Endothelial cell of umbilical vein (primary cell): ENCODE data around the gene ERBB4.

Experiments used
- EZH2 ChIP-seq: IDR thresholded peaks from 2 replicates; pipeline ENCODE4 v1.6.1; 2012; ENCODE audit warnings: borderline replicate concordance, low read depth, mild to moderate bottlenecking, moderate library complexity, low read length, inconsistent platforms; ENCODE audit not compliant: severe bottlenecking
- JUN ChIP-seq: IDR thresholded peaks from 2 replicates; pipeline ENCODE4 v1.6.1; 2011; ENCODE audit warnings: borderline replicate concordance, low read depth; ENCODE audit not compliant: insufficient read length, insufficient read depth
- TF ChIP-seq, protein P1 (sequence below), 2 donors: IDR thresholded peaks; 1 replicate in 1 of 2; 2 replicates in 1 of 2; pipeline ENCODE4 v1.5.1; 2011; ENCODE audit warnings: low read length in 2 of 2, mild to moderate bottlenecking in 2 of 2, moderate library complexity in 2 of 2, control low read depth in 1 of 2, inconsistent platforms in 1 of 2, low read depth in 1 of 2; ENCODE audit not compliant: insufficient read depth in 1 of 2; ENCODE audit errors: extremely low read depth in 1 of 2

DNA sequence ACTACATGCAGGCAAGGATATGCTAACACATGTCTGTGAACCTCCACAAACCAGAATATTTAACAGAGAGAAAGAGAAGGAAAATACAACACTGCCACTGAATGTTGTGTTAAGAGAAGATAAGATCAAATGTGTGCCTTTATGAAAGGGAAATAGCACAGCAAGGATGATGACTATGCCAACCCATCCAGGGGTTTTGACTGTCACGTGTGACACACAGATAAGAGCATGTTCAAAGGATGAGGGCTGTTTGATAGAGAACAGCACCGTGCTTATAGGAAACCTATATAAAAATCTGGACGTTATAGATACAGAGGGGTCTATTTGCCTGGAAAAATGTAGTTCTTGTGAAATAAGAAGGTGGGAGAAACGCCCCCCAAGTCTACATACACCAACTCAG is 1070.4 kb downstream of the ERBB4 start:
- TF ChIP-seq JUN (no peak), EZH2 (no peak)
- TF ChIP-seq, protein P1, sequence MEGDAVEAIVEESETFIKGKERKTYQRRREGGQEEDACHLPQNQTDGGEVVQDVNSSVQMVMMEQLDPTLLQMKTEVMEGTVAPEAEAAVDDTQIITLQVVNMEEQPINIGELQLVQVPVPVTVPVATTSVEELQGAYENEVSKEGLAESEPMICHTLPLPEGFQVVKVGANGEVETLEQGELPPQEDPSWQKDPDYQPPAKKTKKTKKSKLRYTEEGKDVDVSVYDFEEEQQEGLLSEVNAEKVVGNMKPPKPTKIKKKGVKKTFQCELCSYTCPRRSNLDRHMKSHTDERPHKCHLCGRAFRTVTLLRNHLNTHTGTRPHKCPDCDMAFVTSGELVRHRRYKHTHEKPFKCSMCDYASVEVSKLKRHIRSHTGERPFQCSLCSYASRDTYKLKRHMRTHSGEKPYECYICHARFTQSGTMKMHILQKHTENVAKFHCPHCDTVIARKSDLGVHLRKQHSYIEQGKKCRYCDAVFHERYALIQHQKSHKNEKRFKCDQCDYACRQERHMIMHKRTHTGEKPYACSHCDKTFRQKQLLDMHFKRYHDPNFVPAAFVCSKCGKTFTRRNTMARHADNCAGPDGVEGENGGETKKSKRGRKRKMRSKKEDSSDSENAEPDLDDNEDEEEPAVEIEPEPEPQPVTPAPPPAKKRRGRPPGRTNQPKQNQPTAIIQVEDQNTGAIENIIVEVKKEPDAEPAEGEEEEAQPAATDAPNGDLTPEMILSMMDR (IDR thresholded peaks at IDR 0.05; ENCODE audit: extremely low read depth in 1 of 2, insufficient read depth in 1 of 2, low read depth in 1 of 2, low read length in 2 of 2), result no peak
